Astrocyte (in vitro differentiated cells and primary cell): Measurements from ENCODE around the gene C19orf53. TPM values are rescaled to one million over a fixed set of nuclear protein-coding genes. Genes with fewer than 3 reads are reported as not detected.

Source experiments
- DNase-seq: peaks from one replicate; pipeline ENCODE4 v3.0.0-alpha.2; 2010; ENCODE audit warnings: low read depth
- FAIRE-seq: peaks from 2 replicates; lab custom pipeline; 2011; peaks lifted over from hg19 to GRCh38; lab: Jason Lieb, UNC
- H2AFZ ChIP-seq: 2 replicates; pipeline ENCODE4 v1.6.0; 2012; ENCODE audit warnings: low read depth, low read length, inconsistent platforms
- H3K27ac ChIP-seq: 2 replicates; pipeline ENCODE4 v1.5.1; 2011; ENCODE audit warnings: low read depth, low read length, inconsistent platforms
- H3K27me3 ChIP-seq: 2 replicates; pipeline ENCODE4 v1.6.0; 2011; ENCODE audit warnings: low read length, inconsistent platforms; ENCODE audit not compliant: insufficient read depth
- H3K36me3 ChIP-seq: 2 replicates; pipeline ENCODE4 v1.5.1; 2011; ENCODE audit warnings: low read length, inconsistent platforms; ENCODE audit not compliant: insufficient read depth
- H3K4me1 ChIP-seq: 2 replicates; pipeline ENCODE4 v1.5.1; 2011; ENCODE audit warnings: low read length, inconsistent platforms; ENCODE audit not compliant: insufficient read depth
- H3K4me2 ChIP-seq: 2 replicates; pipeline ENCODE4 v1.6.0; 2012; ENCODE audit warnings: low read length, inconsistent platforms
- H3K4me3 ChIP-seq: 2 replicates; pipeline ENCODE4 v1.5.1; 2011; ENCODE audit warnings: low read depth, mild to moderate bottlenecking, low read length, inconsistent platforms; ENCODE audit not compliant: insufficient read depth
- H3K79me2 ChIP-seq: 2 replicates; pipeline ENCODE4 v1.6.0; 2012; ENCODE audit warnings: mild to moderate bottlenecking, low read length, inconsistent platforms; ENCODE audit not compliant: insufficient read depth
- H3K9ac ChIP-seq: 2 replicates; pipeline ENCODE4 v1.6.0; 2012; ENCODE audit warnings: mild to moderate bottlenecking, low read length, inconsistent platforms
- H3K9me3 ChIP-seq: 2 replicates; pipeline ENCODE4 v1.5.1; 2012; ENCODE audit warnings: low read depth, mild to moderate bottlenecking, low read length, inconsistent platforms; ENCODE audit not compliant: insufficient read depth
- H4K20me1 ChIP-seq: 2 replicates; pipeline ENCODE4 v1.6.0; 2012; ENCODE audit warnings: low read length, inconsistent platforms; ENCODE audit not compliant: insufficient read depth
- H3K27ac Mint-ChIP-seq: one replicate; pipeline ENCODE4 v1.8.0; 2021; ENCODE audit warnings: mild to moderate bottlenecking, mixed read lengths; ENCODE audit not compliant: unreplicated experiment
- H3K27me3 Mint-ChIP-seq: one replicate; pipeline ENCODE4 v1.8.0; 2021; ENCODE audit warnings: low read depth, mixed read lengths; ENCODE audit not compliant: unreplicated experiment
- H3K36me3 Mint-ChIP-seq: one replicate; pipeline ENCODE4 v1.8.0; 2021; ENCODE audit warnings: low read depth, mixed read lengths; ENCODE audit not compliant: unreplicated experiment
- H3K4me1 Mint-ChIP-seq: one replicate; pipeline ENCODE4 v1.8.0; 2021; ENCODE audit warnings: low read depth, mixed read lengths; ENCODE audit not compliant: unreplicated experiment
- H3K4me3 Mint-ChIP-seq: one replicate; pipeline ENCODE4 v1.8.0; 2021; ENCODE audit warnings: mild to moderate bottlenecking, moderate library complexity, mixed read lengths; ENCODE audit not compliant: unreplicated experiment
- H3K9me3 Mint-ChIP-seq: one replicate; pipeline ENCODE4 v1.8.0; 2021; ENCODE audit warnings: mild to moderate bottlenecking, mixed read lengths; ENCODE audit not compliant: unreplicated experiment
- EZH2 ChIP-seq: IDR thresholded peaks from 2 replicates; pipeline ENCODE4 v1.6.1; 2012; ENCODE audit warnings: mild to moderate bottlenecking, low read length, inconsistent platforms; ENCODE audit not compliant: insufficient read depth
- total RNA-seq: library from RNA; stranded (reverse); gene quantifications from 2 replicates; pipeline ENCODE4 v1.2.1, GENCODE V29; 2021
- TF ChIP-seq, protein P1 (sequence below): IDR thresholded peaks from 2 replicates; pipeline ENCODE4 v1.5.1; 2011; ENCODE audit warnings: low read depth, mild to moderate bottlenecking, inconsistent platforms, low read length, moderate library complexity; ENCODE audit not compliant: insufficient read depth

The C19orf53 gene
- total RNA-seq, 1 donor from 2014 or later: 138 TPM

GRCh38 chr19:13770013-13770635, 4.1 kb upstream of the C19orf53 start:
- TF ChIP-seq EZH2: no peak
- TF ChIP-seq, protein P1, sequence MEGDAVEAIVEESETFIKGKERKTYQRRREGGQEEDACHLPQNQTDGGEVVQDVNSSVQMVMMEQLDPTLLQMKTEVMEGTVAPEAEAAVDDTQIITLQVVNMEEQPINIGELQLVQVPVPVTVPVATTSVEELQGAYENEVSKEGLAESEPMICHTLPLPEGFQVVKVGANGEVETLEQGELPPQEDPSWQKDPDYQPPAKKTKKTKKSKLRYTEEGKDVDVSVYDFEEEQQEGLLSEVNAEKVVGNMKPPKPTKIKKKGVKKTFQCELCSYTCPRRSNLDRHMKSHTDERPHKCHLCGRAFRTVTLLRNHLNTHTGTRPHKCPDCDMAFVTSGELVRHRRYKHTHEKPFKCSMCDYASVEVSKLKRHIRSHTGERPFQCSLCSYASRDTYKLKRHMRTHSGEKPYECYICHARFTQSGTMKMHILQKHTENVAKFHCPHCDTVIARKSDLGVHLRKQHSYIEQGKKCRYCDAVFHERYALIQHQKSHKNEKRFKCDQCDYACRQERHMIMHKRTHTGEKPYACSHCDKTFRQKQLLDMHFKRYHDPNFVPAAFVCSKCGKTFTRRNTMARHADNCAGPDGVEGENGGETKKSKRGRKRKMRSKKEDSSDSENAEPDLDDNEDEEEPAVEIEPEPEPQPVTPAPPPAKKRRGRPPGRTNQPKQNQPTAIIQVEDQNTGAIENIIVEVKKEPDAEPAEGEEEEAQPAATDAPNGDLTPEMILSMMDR: no peak
- FAIRE-seq: no peak
- peaks cover 7% of the 10 kb centered on the region for H3K36me3 ChIP-seq

GRCh38 chr19:13778398-13778797, 4.1 kb downstream of the C19orf53 start:
- H3K4me3 Mint-ChIP-seq: no peak overlapping the region

More at GRCh38 chr19:13770013-13770635, 4.1 kb upstream of the C19orf53 start:
- Histone ChIP-seq H2AFZ (no peak overlapping the region), H3K79me2 (peaks cover 16% of the 10 kb centered on the region), H3K27ac (no peak overlapping the region), H3K4me2 (no peak overlapping the region), H3K4me1 (peaks cover 8% of the 10 kb centered on the region), H4K20me1 (peaks cover 10% of the 10 kb centered on the region), H3K4me3 (no peak overlapping the region), H3K27me3 (no peaks in the 10 kb centered on the region), H3K9me3 (no peaks in the 10 kb centered on the region), H3K9ac (no peak overlapping the region)
- Mint-ChIP-seq H3K9me3 (no peaks in the 10 kb centered on the region), H3K4me1 (peaks cover 2% of the 10 kb centered on the region), H3K27me3 (no peaks in the 10 kb centered on the region), H3K36me3 (peaks cover 9% of the 10 kb centered on the region), H3K4me3 (no peak overlapping the region), H3K27ac (no peak overlapping the region)
- no peak for DNase-seq

More at GRCh38 chr19:13778398-13778797, 4.1 kb downstream of the C19orf53 start:
- H3K9ac ChIP-seq: no peak overlapping the region
- H4K20me1 ChIP-seq: peaks cover 28% of the 10 kb centered on the region
- no peak for FAIRE-seq
- peaks cover 45% of the 10 kb centered on the region for H3K79me2 ChIP-seq
- peaks cover 13% of the 10 kb centered on the region for H3K4me1 ChIP-seq
- peaks cover 19% of the 10 kb centered on the region for H3K36me3 Mint-ChIP-seq
- no peak overlapping the region for H3K4me2 ChIP-seq
- peaks cover 21% of the 10 kb centered on the region for H3K4me1 Mint-ChIP-seq
- H2AFZ ChIP-seq: no peak overlapping the region
- no peaks in the 10 kb centered on the region for H3K27me3 ChIP-seq
- no peaks in the 10 kb centered on the region for H3K9me3 ChIP-seq
- H3K36me3 ChIP-seq: peaks cover 18% of the 10 kb centered on the region
- no peak overlapping the region for H3K27ac ChIP-seq
- H3K27ac Mint-ChIP-seq: no peak overlapping the region
- TF ChIP-seq, protein P1: no peak
- no peak for TF ChIP-seq EZH2
- H3K4me3 ChIP-seq: no peak overlapping the region
- DNase-seq: no peak
- H3K9me3 Mint-ChIP-seq: no peaks in the 10 kb centered on the region
- H3K27me3 Mint-ChIP-seq: no peaks in the 10 kb centered on the region
